Measurements from ENCODE around the gene IDS. TPM values are rescaled to one million over a fixed set of nuclear protein-coding genes. Genes with fewer than 3 reads are reported as not detected.

Gene IDS
- total and polyA plus RNA-seq, 2 donors (not counting 1 experiment from before 2014, with no cell fraction given): 36.2 to 65.0 TPM

DNA sequence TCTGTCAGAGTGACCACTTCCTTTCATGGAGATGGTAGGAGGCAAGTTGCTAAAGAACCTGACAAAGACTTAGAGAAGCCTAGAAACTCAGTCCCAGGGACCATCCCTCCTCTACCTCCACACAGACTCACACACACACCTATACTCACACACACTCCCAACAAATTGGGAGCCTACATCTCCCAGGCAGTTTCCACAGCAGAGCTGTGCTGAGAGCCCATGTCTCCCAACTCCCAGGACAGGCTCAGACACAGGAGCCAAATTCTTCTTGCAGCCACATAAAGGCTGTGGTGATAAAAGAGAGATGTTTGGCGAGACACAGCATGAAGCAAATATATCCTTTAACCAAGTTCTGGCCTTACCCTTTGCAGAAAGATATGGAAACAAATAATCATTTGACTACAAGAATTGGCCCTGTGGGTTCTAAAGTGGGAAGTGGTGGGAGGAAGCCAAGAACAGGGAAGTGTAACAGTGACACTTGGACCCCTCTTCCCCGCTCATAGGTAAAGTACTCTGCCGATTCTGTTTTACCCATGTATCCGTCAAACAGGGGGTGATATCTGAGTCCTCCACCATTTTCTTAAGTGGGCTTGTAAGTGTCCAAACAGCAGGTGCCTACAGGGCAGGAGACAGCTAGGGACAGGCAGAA lies 11.0 kb upstream of the IDS start:
- no peaks in the 10 kb centered on the region for H3K4me1 ChIP-seq (ENCODE audit: control insufficient read depth, extremely low read depth, insufficient read depth, low read length)
- no peaks in the 10 kb centered on the region for H4K20me1 ChIP-seq (ENCODE audit: control insufficient read depth, extremely low read depth, insufficient read depth, low read length)
- DNase-seq (ENCODE audit: low read depth in 2 of 2): no peak
- no peaks in the 10 kb centered on the region for H3K9me3 ChIP-seq (ENCODE audit: control insufficient read depth, insufficient read depth, low read depth, low read length)
- no peak overlapping the region for H2AFZ ChIP-seq (ENCODE audit: low read length)
- TF ChIP-seq, protein P1, sequence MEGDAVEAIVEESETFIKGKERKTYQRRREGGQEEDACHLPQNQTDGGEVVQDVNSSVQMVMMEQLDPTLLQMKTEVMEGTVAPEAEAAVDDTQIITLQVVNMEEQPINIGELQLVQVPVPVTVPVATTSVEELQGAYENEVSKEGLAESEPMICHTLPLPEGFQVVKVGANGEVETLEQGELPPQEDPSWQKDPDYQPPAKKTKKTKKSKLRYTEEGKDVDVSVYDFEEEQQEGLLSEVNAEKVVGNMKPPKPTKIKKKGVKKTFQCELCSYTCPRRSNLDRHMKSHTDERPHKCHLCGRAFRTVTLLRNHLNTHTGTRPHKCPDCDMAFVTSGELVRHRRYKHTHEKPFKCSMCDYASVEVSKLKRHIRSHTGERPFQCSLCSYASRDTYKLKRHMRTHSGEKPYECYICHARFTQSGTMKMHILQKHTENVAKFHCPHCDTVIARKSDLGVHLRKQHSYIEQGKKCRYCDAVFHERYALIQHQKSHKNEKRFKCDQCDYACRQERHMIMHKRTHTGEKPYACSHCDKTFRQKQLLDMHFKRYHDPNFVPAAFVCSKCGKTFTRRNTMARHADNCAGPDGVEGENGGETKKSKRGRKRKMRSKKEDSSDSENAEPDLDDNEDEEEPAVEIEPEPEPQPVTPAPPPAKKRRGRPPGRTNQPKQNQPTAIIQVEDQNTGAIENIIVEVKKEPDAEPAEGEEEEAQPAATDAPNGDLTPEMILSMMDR (conservative IDR thresholded peaks at IDR 0.05 in 1 of 2, IDR thresholded peaks at IDR 0.05 in 1 of 2; ENCODE audit: low read depth in 1 of 2, low read length in 2 of 2): no peak
- no peak for TF ChIP-seq EZH2 (IDR thresholded peaks at IDR 0.05; ENCODE audit: low read length, missing control alignments)
- H3K27me3 ChIP-seq (ENCODE audit: control insufficient read depth, insufficient read depth, low read length): no peaks in the 10 kb centered on the region
- H3K36me3 ChIP-seq (ENCODE audit: control insufficient read depth, insufficient read depth, low read length): no peaks in the 10 kb centered on the region
- H3K9ac ChIP-seq (ENCODE audit: insufficient read depth, low read length): no peak overlapping the region
- no peaks in the 10 kb centered on the region for H3K79me2 ChIP-seq (ENCODE audit: control insufficient read depth, insufficient read depth, low read length)
- no peak overlapping the region for H3K4me2 ChIP-seq (ENCODE audit: extremely low read depth, insufficient read depth, low read length)
- no peak overlapping the region for H3K4me3 ChIP-seq (replicated peaks in 1 of 4; ENCODE audit: control extremely low read depth in 1 of 4, insufficient read depth in 1 of 4, low read depth in 3 of 4, low read length in 4 of 4)
- H3K27ac ChIP-seq (ENCODE audit: insufficient read depth, low read length): no peak overlapping the region

DNA sequence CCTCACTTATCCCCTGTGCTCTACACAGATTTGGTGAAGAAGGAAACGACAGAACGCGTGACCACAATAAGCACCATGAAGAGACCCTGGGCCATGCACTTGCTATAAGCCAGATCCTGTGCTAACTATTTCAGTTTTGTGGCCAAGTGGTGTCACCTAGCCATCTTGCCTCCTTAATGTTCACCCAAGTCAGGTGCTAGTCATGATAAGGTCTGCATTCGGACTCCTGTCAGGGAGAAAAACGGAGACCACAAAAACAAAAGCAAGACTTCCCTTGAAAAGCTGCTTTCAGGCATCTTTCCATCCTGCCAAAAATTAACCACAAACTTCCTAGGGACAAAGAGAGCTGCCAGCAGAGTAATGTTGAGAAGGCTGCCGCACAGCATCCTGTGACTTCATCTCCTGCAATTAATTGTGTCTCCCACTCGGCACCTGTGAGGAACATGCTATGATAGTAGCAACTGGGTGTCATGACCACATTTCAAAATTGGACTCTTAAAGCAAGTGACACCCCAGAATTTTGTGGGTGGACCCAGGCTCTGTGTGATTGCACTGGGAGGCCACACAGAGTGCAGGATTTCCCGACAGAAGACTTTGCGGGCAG lies 8.8 kb upstream of the IDS start:
- peak in 1 of 2 donors; percentile 81 for DNase-seq (ENCODE audit: low read depth in 2 of 2)

GRCh38 chrX:149512225-149512885 lies 7.2 kb upstream of the IDS start:
- H3K27me3 ChIP-seq (ENCODE audit: control insufficient read depth, insufficient read depth, low read length): no peaks in the 10 kb centered on the region
- H2AFZ ChIP-seq (ENCODE audit: low read length): no peak overlapping the region
- DNase-seq (ENCODE audit: low read depth in 2 of 2): peak; percentile 23 to 40

More for the DNA sequence above, 8.8 kb upstream of the IDS start:
- Histone ChIP-seq H3K79me2 (ENCODE audit: control insufficient read depth, insufficient read depth, low read length) (no peaks in the 10 kb centered on the region), H3K4me3 (replicated peaks in 1 of 4; ENCODE audit: control extremely low read depth in 1 of 4, insufficient read depth in 1 of 4, low read depth in 3 of 4, low read length in 4 of 4) (no peak overlapping the region), H3K9ac (ENCODE audit: insufficient read depth, low read length) (no peak overlapping the region), H4K20me1 (ENCODE audit: control insufficient read depth, extremely low read depth, insufficient read depth, low read length) (no peaks in the 10 kb centered on the region), H3K4me1 (ENCODE audit: control insufficient read depth, extremely low read depth, insufficient read depth, low read length) (no peaks in the 10 kb centered on the region), H2AFZ (ENCODE audit: low read length) (no peak overlapping the region), H3K27me3 (ENCODE audit: control insufficient read depth, insufficient read depth, low read length) (no peaks in the 10 kb centered on the region), H3K36me3 (ENCODE audit: control insufficient read depth, insufficient read depth, low read length) (no peaks in the 10 kb centered on the region), H3K4me2 (ENCODE audit: extremely low read depth, insufficient read depth, low read length) (no peak overlapping the region), H3K9me3 (ENCODE audit: control insufficient read depth, insufficient read depth, low read depth, low read length) (no peaks in the 10 kb centered on the region), H3K27ac (ENCODE audit: insufficient read depth, low read length) (no peak overlapping the region)
- no peak for TF ChIP-seq EZH2 (IDR thresholded peaks at IDR 0.05; ENCODE audit: low read length, missing control alignments)

More at GRCh38 chrX:149512225-149512885, 7.2 kb upstream of the IDS start:
- H3K4me3 ChIP-seq (replicated peaks in 1 of 4; ENCODE audit: control extremely low read depth in 1 of 4, insufficient read depth in 1 of 4, low read depth in 3 of 4, low read length in 4 of 4): no peak overlapping the region
- H3K4me1 ChIP-seq (ENCODE audit: control insufficient read depth, extremely low read depth, insufficient read depth, low read length): no peaks in the 10 kb centered on the region
- no peaks in the 10 kb centered on the region for H3K79me2 ChIP-seq (ENCODE audit: control insufficient read depth, insufficient read depth, low read length)
- H3K9ac ChIP-seq (ENCODE audit: insufficient read depth, low read length): no peak overlapping the region
- no peaks in the 10 kb centered on the region for H3K9me3 ChIP-seq (ENCODE audit: control insufficient read depth, insufficient read depth, low read depth, low read length)
- no peak overlapping the region for H3K4me2 ChIP-seq (ENCODE audit: extremely low read depth, insufficient read depth, low read length)
- H3K36me3 ChIP-seq (ENCODE audit: control insufficient read depth, insufficient read depth, low read length): no peaks in the 10 kb centered on the region
- TF ChIP-seq, protein P1 (conservative IDR thresholded peaks at IDR 0.05 in 1 of 2, IDR thresholded peaks at IDR 0.05 in 1 of 2; ENCODE audit: low read depth in 1 of 2, low read length in 2 of 2): peak; percentile 47 to 61
- TF ChIP-seq EZH2 (IDR thresholded peaks at IDR 0.05; ENCODE audit: low read length, missing control alignments): no peak
- no peaks in the 10 kb centered on the region for H4K20me1 ChIP-seq (ENCODE audit: control insufficient read depth, extremely low read depth, insufficient read depth, low read length)
- no peak overlapping the region for H3K27ac ChIP-seq (ENCODE audit: insufficient read depth, low read length)
